GM18909 (cell line): ENCODE results near the gene C6orf136.
A peak's percentile ranks its signal among the peaks of the same experiment; 100 is the strongest.

Source experiments
- ATAC-seq: cut with Tn5 transposase; IDR thresholded peaks from one replicate; pipeline ENCODE4 v1.9.1; 2021; ENCODE audit warnings: mild to moderate bottlenecking; ENCODE audit not compliant: unreplicated experiment, poor library complexity

The C6orf136 gene

GRCh38 chr6:30685157-30686008, 38.5 kb downstream of the C6orf136 start:
- no peak for ATAC-seq

- ATAC-seq, result no peak
Observed at GRCh38 chr6:30686009-30686907, 39.3 kb downstream of the C6orf136 start, which contains the start of gene PPP1R18. TSS of gene PPP1R18 (minus strand) at chr6:30686645. CDS start at chr6:30686018, 627 bp downstream.

- peak; percentile 50 for ATAC-seq
Observed at GRCh38 chr6:30686908-30687658, 40.1 kb downstream of the C6orf136 start.

GRCh38 chr6:30687659-30688431, 40.9 kb downstream of the C6orf136 start:
- no peak for ATAC-seq

GRCh38 chr6:30688569-30688968, 41.6 kb downstream of the C6orf136 start:
- no peak for ATAC-seq

GRCh38 chr6:30689022-30689865, 42.3 kb downstream of the C6orf136 start:
- no peak for ATAC-seq

- no peak for ATAC-seq
Observed at GRCh38 chr6:30689985-30690384, 43.1 kb downstream of the C6orf136 start.

- peak; percentile 28 for ATAC-seq
Observed at GRCh38 chr6:30690403-30691207, 43.7 kb downstream of the C6orf136 start, which contains the start of gene NRM. TSS of gene NRM (minus strand) at chr6:30690984. CDS start at chr6:30690974, 10 bp downstream.

GRCh38 chr6:30691208-30691847, 44.4 kb downstream of the C6orf136 start:
- ATAC-seq, result no peak

- ATAC-seq, result no peak
Observed at GRCh38 chr6:30696432-30696831, 49.5 kb downstream of the C6orf136 start.

- ATAC-seq, result no peak
Observed at GRCh38 chr6:30700340-30700739, 53.4 kb downstream of the C6orf136 start.
